Motor neuron (in vitro differentiated cells): ENCODE measurements around the gene CD164. TPM values are rescaled to one million over a fixed set of nuclear protein-coding genes. Genes with fewer than 3 reads are reported as not detected.
"Not testable (repeated sequence)": the region's sequence is repeated elsewhere in the genome, so short reads cannot be mapped to it uniquely, and the experiment has no call there.

ENCODE experiments used
- ATAC-seq, 8 experiments: fragments of 200-7000 bp; cut with Tn5 transposase; replicated peaks in 6 of 8; 2 replicates each; pipeline ENCODE4 v1.8.0; 2021; ENCODE audit warnings: mild to moderate bottlenecking in 8 of 8, moderate library complexity in 8 of 8
- H3K27ac ChIP-seq, 2 donors: fragments of 250-450 bp; sonication (Bioruptor Pico); 2 replicates each; pipeline ENCODE4 v1.9.0; 2021; ENCODE audit warnings: antibody characterized with exemption in 2 of 2, mild to moderate bottlenecking in 2 of 2, moderate library complexity in 1 of 2
- H3K4me1 ChIP-seq, 2 donors: fragments of 250-450 bp; sonication (Bioruptor Pico); replicated peaks in 1 of 2; 2 replicates each; pipeline ENCODE4 v1.6.1; 2021; ENCODE audit warnings: antibody characterized with exemption in 2 of 2, mild to moderate bottlenecking in 2 of 2, moderate library complexity in 1 of 2
- H3K4me3 ChIP-seq, 5 donors: fragments of 250-450 bp; sonication (Bioruptor Pico); 2 replicates each; pipeline ENCODE4 v1.9.0; 2021; ENCODE audit warnings: antibody characterized with exemption in 5 of 5, mild to moderate bottlenecking in 5 of 5, moderate library complexity in 4 of 5
- WGBS, 10 experiments: fragments of 450-650 bp; shearing (Covaris generic); methylation state at CpG; one replicate each; pipeline ENCODE4 v1.0.0; 2022; 5-methylcytosine and 5-hydroxymethylcytosine counted together
- in situ Hi-C, 9 experiments: fragments of 400-800 bp; cut with MboI; loops; one replicate each; pipeline ENCODE4 v1.15.0; 2021; ENCODE audit warnings: low sequenced_read_pairs in 9 of 9, low pct_unique_long_range_greater_than_20kb in 2 of 9; ENCODE audit not compliant: unreplicated experiment in 9 of 9
- total RNA-seq, 8 experiments: library from RNA; unstranded; fragments of 300-600 nt; gene quantifications; 2 replicates each; pipeline versions ENCODE4 v1.2.3 to v1.2.4, GENCODE V29; 2022

Gene CD164
- total RNA-seq, 8 experiments from 2014 or later, result 32.8 to 198 (median 90.8) TPM

DNA sequence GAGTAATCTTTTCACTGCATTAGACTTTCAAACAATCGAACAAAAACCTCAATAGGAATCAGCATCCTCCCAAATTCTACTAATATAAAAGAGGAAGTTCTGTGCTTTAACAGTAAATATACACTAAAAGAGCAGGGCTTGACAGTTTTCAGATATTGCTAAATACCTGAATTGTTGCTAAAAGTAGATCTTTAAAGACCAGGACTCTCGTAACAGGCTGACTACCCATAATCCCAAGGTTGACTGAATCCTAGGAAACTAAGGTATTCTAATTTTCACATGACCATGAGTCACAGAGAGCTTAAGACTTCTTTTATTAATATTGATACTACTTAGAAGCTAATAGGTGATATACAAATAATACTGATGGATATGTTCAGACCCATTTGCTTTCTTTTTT is 10.1 kb downstream of the CD164 start:
- ATAC-seq, result no peak
- in situ Hi-C loops, result no loop called here
- Histone ChIP-seq H3K4me3 (no peak overlapping the region), H3K4me1 (no peaks in the 10 kb centered on the region), H3K27ac (no peak overlapping the region)
- WGBS, 10 experiments, result 60 to 100% (median 100%) methylated on average over 1 to 2 of the region's 2 CpGs; no CpG with 5 or more reads in 1 of the 10 experiments

DNA sequence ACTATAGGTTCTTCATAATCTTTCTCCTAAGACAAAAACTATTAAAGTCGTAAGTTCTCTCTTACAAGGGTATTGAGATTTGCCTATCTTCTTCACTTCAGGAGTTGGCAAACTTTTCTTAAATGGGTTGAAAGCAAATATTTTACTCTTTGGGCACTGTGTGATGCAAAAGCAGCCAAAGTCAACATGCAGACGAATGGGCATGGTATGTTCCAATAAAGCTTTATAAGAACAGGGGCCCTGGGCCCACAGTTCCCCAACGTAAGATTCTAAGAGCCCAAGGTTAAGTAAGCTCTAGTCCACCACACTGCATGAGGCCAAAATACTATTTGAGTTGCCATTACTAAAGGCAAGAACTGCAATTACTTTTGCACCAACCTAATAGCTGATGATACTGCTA is 11.5 kb downstream of the CD164 start:
- WGBS, 10 experiments, result 0 to 94% (median 77%) methylated on average over 1 to 3 of the region's 3 CpGs
- no peak overlapping the region for H3K4me3 ChIP-seq
- no peaks in the 10 kb centered on the region for H3K4me1 ChIP-seq
- no peak overlapping the region for H3K27ac ChIP-seq
- in situ Hi-C loops, result no loop called here
- ATAC-seq, result peak in 1 of 8 experiments; percentile 18

DNA sequence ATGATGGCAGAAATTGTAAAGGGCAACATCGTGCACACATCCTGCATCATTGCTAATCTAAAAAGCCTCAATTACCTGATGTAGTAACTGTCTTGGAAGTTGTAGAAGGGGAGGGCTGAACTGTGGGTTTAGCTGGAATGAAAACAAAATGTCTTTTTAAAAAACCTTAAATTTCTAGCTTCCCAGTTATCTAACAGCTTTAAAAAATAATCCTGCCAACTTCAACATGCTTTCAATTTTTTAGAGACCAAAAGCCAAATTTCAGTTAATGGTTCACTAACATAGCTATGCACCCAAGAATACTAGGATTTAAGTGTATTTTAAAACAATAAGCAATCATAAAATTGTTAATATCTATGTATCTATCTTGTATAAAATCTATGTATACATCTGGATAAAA is 11.9 kb downstream of the CD164 start:
- Histone ChIP-seq H3K4me3 (no peak overlapping the region), H3K4me1 (no peaks in the 10 kb centered on the region), H3K27ac (no peak overlapping the region)
- in situ Hi-C loops, result no loop called here
- WGBS, 10 experiments, result 40 to 100% (median 91%) methylated on average over 1 of the region's 1 CpG; no CpG with 5 or more reads in 5 of the 10 experiments
- ATAC-seq, result no peak

DNA sequence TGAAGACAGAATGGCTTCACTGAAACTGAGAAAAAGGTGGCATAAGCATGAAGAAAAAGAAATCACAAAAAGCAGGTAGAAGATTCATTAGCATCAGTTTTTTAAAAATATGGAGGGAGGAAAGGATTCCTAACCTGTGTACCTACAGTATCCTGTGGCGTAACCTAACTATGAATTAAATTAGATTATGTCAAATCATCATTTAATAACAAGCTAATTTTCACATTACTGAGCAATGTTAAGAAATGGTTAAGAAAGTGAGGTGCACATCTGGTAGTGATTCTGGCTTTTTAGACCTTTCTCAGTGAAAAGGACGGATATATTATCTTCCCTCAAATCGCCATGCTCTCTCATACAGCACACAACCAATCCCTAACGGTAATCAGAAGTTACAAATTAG is 12.5 kb downstream of the CD164 start:
- no peak overlapping the region for H3K4me3 ChIP-seq
- 61 to 100% (median 96%) methylated on average over 1 to 4 of the region's 4 CpGs for WGBS, 10 experiments
- no peak for ATAC-seq
- in situ Hi-C loops, result no loop called here
- no peak overlapping the region for H3K27ac ChIP-seq
- no peaks in the 10 kb centered on the region for H3K4me1 ChIP-seq

DNA sequence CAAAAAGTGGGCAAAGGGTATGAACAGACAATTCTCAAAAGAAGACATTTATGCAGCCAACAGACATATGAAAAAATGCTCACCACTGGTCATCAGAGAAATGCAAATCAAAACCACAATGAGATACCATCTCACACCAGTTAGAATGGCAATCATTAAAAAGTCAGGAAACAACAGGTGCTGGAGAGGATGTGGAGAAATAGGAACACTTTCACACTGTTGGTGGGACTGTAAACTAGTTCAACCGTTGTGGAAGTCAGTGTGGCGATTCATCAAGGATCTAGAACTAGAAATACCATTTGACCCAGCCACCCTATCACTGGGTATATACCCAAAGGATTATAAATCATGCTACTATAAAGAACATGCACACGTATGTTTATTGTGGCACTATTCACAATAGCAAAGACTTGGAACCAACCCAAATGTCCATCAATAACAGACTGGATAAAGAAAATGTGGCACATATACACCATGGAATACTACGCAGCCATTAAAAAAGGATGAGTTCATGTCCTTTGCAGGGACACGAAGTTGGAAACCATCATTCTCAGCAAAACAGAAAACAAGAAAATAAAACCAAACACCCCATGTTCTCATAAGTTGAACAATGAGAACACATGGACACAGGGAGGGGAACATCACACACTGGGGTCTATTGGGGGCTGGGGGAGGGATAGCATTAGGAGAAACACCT is 17.7 kb downstream of the CD164 start:
- H3K4me3 ChIP-seq, in situ Hi-C loops, H3K4me1 ChIP-seq, ATAC-seq, H3K27ac ChIP-seq: not testable (repeated sequence)
- WGBS, 10 experiments, result 92 to 100% (median 100%) methylated on average over 1 to 3 of the region's 5 CpGs; no CpG with 5 or more reads in 4 of the 10 experiments

DNA sequence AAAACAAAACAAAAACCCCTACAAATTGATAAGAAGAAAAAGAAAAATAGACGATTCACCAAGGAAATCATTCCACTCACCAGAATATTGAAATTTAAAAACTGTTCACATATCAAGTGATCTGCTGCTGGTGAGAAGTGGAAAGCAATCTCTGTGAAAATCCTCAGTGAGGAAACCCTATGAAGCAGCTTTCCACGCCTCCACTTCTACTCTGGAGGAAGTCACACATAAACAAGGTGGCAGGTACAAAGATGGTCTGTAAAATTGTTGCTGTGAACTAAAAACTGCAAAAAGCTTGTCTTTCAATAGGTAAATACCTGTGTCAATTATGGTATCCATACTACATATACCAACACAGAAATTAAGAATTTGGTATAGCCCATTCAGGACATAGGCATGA is 18.5 kb downstream of the CD164 start:
- in situ Hi-C loops, result no loop called here
- Histone ChIP-seq H3K4me3 (no peak overlapping the region), H3K4me1 (no peaks in the 10 kb centered on the region), H3K27ac (no peak overlapping the region)
- no peak for ATAC-seq
- WGBS, 10 experiments, result 90 to 100% (median 100%) methylated on average over 1 to 2 of the region's 2 CpGs; no CpG with 5 or more reads in 1 of the 10 experiments

DNA sequence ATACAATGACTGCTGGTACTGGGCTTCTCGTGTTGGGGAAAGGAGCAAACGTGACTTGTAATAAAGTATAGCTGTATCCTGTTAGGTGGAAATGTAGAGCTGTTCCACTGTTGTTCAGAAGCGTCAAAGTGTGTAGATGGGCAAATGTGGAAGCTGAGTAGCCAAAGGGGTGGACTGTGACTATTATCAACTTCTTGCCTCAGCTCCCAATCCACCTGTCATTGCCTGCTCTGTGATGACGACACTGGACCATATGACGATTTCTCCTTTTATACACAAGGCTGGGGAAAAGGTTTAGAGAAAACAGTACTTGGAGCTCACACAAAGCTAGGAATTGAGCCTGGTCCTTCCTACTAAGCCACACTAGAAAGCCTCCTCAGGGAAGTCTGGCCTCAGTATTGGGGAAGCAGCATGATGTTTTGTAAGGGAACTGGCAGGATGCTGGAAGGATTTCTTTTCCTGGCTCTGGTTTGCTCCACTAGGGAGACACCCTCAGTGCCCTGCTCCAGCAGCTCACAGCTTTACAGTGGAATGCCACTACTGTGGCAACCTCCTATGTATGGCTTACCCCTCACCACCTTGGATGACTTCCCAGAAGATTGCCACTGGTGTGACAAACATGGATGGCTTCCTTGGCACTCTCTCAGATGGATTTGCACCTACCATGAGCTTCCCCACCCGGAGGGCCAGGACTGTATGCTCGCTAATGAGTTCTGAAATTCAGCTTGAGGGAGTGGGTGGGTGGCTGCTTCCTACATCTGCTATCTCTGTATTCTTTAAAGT is 20.0 kb downstream of the CD164 start:
- H3K4me1 ChIP-seq, result no peaks in the 10 kb centered on the region
- no peak overlapping the region for H3K27ac ChIP-seq
- in situ Hi-C loops, result no loop called here
- WGBS, 10 experiments, result 90 to 100% (median 96%) methylated on average over 1 to 6 of the region's 7 CpGs; no CpG with 5 or more reads in 2 of the 10 experiments
- no peak overlapping the region for H3K4me3 ChIP-seq
- ATAC-seq, result peak in 3 of 8 experiments; percentile 10 to 64 (median 40)

DNA sequence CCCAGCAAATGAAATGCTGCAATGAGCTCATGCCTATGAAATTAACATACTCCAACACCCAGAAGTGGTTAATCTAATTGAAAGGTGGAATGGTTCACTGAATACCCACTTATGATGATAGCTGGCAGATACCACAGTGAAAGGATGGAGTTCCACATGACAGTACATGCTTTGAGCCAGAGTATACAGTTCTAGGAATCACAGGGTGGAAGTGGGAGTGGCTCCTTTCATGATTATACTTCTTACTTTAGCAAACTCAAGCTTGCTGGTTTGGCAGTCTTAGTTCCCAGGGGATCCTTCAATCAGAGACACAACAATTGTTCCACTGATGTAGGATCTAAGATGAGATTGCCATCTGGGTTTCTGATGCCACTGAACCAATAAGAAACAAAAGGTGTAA is 21.5 kb downstream of the CD164 start:
- H3K4me1 ChIP-seq, result no peaks in the 10 kb centered on the region
- ATAC-seq, result peak in 2 of 8 experiments; percentile 44 to 53
- in situ Hi-C loops, result no loop called here

DNA sequence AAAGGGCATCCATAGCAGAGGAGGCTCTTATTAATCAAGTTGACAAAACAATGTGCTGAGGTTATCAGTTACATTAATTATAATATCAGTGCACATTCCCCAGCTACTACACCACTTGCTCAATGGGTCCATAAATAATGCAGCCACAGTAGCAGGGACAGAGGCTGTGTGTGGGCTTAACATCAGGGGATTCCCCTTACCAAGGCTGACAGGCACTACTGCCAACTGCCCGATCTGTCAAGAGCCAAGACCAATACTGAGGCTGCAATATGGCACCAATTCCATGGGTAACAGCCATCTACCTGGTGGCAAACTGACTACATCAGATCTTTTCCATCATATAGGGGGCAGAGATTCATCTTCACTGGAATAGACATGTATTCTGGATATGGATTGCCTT is 22.0 kb downstream of the CD164 start:
- Histone ChIP-seq H3K27ac (no peak overlapping the region), H3K4me1 (no peaks in the 10 kb centered on the region), H3K4me3 (no peak overlapping the region)
- in situ Hi-C loops, result no loop called here
- no peak for ATAC-seq
- WGBS, 10 experiments, result 100% methylated on average over 1 of the region's 1 CpG; no CpG with 5 or more reads in 8 of the 10 experiments

More for the DNA sequence above, 21.5 kb downstream of the CD164 start:
- Histone ChIP-seq H3K4me3 (no peak overlapping the region), H3K27ac (no peak overlapping the region)

DNA sequence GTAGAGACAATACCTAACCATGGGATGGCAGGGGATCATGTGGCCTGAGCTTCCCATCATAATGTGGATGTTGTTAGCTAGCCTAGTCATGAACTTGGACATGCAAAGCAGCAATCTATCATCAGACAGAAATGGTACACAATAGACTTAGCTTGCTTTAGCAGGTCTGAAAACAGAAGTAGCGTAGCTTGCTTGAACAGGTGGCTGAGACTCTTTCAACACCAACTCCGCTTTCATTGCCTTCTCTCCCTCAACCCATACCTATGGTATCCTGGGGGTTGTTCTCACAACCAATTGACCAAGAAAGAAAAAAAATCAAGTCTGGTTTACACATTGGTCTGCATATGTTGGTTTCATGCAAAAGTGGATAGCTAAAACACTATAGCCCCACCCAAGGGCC is 23.0 kb downstream of the CD164 start:
- Histone ChIP-seq H3K4me1 (no peaks in the 10 kb centered on the region), H3K4me3 (no peak overlapping the region), H3K27ac (no peak overlapping the region)
- 93 to 100% (median 100%) methylated on average over 1 to 2 of the region's 2 CpGs; no CpG with 5 or more reads in 4 of the 10 experiments for WGBS, 10 experiments
- ATAC-seq, result peak in 1 of 8 experiments; percentile 73
- in situ Hi-C loops, result no loop called here

DNA sequence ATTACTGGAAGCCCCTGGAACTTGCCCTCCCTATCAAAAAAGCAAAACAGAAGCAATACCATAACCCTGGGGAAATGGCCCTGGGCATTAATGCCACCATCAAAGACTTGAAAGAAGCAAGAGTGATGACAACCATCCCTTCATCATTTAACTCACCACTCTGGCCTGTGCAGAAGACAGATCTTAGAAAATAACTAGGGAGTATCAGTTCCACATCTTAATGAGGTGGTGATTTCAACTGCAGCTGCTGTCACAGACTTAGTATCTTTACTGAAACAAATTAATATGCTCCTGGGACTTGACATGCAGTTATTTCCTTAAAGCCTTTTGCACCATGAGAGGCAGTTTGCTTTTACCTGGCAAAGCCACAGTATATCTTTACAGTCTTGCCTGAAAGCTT is 24.1 kb downstream of the CD164 start:
- Histone ChIP-seq H3K27ac (no peak overlapping the region), H3K4me1 (no peaks in the 10 kb centered on the region), H3K4me3 (no peak overlapping the region)
- in situ Hi-C loops, result no loop called here
- ATAC-seq, result no peak

DNA sequence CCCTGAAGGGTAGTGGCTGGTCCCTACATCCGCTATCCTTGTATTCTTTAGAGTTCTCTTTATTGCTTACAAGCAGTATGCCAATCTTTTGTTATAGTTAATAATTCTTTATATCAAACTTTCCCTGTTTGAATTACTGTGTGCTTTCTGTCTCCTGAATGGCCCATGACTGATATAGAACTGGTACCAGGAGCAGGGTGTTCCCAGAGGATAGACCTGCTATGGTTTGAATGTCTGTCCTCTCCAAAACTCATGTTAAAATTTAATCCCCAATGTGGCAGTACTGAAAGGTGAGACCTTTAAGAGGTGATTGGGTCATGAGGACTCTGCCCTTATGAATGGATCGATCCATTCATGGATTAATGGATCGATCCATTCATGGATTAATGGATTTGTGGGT is 26.0 kb downstream of the CD164 start:
- in situ Hi-C loops, result no loop called here
- WGBS, 10 experiments, result 95 to 100% (median 100%) methylated on average over 1 to 3 of the region's 3 CpGs; no CpG with 5 or more reads in 3 of the 10 experiments
- Histone ChIP-seq H3K4me3 (no peak overlapping the region), H3K27ac (no peak overlapping the region), H3K4me1 (no peaks in the 10 kb centered on the region)
- no peak for ATAC-seq

DNA sequence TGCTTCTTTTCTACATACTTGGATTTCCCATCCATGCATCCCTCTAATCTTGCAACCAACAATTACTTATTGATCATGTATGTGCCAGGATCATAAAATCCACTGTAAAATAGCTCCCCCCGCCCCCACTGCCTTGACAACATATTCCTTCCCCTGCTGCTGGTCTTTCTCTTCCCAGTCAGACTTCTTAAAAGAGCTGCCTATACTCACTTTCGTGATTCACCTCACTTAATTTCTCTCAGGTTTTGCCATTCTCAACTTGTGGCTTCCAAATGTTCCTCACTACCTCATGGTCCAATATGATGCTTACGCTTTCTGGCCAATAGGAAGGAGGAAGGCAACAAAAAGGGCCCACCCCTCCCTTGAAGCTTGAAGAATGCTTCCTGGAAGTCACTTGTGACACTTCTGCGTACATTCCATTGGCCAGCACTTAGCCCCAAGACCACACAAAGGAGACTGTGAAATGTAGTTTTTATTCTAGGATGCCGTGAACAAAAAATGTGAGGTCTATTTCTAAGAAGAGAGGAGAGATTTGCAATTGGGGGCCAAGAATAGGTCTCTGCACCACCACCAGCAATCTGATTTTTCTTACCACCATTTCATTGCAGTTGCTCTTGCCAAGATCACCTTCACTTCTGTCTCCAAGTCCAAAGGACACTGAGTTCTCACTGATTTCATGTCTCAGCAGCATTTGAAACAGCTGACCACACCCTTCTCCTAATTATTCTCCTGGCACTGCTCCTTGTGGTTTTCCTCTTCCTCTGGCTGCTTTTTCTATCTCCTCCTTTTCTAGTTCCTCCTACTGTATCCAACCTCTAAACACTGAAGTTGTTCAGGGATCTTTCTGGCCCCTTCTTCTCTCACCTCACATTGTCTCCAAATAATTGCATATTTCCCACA is 30.8 kb downstream of the CD164 start:
- WGBS, 10 experiments, result 56 to 100% (median 95%) methylated on average over 2 to 5 of the region's 5 CpGs; no CpG with 5 or more reads in 1 of the 10 experiments
- in situ Hi-C loops, result no loop called here
- no peak overlapping the region for H3K4me3 ChIP-seq
- peak in 3 of 8 experiments; percentile 65 to 92 (median 89) for ATAC-seq
- H3K27ac ChIP-seq, result no peak overlapping the region
- no peaks in the 10 kb centered on the region for H3K4me1 ChIP-seq
